Measurements from ENCODE around the gene KIF21B. TPM values are rescaled to one million over a fixed set of nuclear protein-coding genes. Genes with fewer than 3 reads are reported as not detected.

The KIF21B gene
- total and polyA plus RNA-seq, 2 of the 8 experiments (the other 6 are each of a cell fraction or from before 2014, with no cell fraction given), result 10.8 to 26.5 TPM

DNA sequence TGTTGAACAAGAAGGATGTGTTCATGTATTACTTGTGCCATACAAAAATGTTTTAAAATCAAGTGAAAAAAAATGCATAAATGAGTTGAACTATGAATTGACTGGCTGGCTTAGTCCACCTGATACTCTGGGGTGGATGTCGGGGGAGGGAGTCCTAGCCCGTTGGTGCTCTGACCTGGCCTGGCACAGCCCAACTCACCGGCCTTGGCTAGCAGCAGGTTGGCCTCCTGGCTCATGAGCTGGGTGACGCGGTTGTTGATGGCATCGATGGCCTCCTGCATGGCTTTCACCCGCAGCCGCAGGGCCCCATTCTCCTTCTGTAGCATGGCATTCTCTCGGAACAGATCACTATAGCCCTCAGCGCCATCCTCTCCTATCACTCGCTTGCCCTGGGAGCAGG, 21.6 kb downstream of the KIF21B start (continued):
- no peak for TF ChIP-seq CTBP2 (IDR thresholded peaks at IDR 0.05; ENCODE audit: borderline replicate concordance, insufficient read depth, insufficient read length, low read length)
- TF ChIP-seq RNF2 (IDR thresholded peaks at IDR 0.05; ENCODE audit: borderline replicate concordance, low read depth, low read length, missing control alignments, poor library complexity, severe bottlenecking), result no peak
- TF ChIP-seq JUN (IDR thresholded peaks at IDR 0.05; ENCODE audit: low read depth, low read length), result no peak
- TF ChIP-seq BCL11A (IDR thresholded peaks at IDR 0.05; ENCODE audit: low read depth in 2 of 2, low read length in 2 of 2), result no peak
- TF ChIP-seq NRF1 (IDR thresholded peaks at IDR 0.05; ENCODE audit: low read depth, low read length), result no peak
